Measurements from ENCODE around the gene ADAM15.

DNA sequence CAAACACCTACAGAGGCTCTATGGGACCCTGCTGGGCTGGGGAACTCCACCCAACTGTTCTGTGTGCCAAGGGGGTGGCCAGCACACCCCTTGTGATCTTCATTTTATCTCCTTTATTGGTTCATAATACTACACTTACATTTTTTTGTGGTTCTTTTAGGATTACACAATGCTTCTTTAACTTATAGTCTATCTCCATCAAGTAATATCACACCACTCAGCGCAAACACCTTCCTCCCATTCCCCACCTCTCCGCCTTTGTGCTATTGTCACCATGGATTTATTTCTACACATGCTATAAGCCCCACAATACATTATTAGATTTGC, 43.5 kb downstream of the ADAM15 start:
- TF ChIP-seq, protein P1, sequence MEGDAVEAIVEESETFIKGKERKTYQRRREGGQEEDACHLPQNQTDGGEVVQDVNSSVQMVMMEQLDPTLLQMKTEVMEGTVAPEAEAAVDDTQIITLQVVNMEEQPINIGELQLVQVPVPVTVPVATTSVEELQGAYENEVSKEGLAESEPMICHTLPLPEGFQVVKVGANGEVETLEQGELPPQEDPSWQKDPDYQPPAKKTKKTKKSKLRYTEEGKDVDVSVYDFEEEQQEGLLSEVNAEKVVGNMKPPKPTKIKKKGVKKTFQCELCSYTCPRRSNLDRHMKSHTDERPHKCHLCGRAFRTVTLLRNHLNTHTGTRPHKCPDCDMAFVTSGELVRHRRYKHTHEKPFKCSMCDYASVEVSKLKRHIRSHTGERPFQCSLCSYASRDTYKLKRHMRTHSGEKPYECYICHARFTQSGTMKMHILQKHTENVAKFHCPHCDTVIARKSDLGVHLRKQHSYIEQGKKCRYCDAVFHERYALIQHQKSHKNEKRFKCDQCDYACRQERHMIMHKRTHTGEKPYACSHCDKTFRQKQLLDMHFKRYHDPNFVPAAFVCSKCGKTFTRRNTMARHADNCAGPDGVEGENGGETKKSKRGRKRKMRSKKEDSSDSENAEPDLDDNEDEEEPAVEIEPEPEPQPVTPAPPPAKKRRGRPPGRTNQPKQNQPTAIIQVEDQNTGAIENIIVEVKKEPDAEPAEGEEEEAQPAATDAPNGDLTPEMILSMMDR (IDR thresholded peaks at IDR 0.05; ENCODE audit: insufficient read depth, low read length, poor library complexity, severe bottlenecking) = no peak
- TF ChIP-seq EZH2phosphoT487 (conservative IDR thresholded peaks at IDR 0.05; ENCODE audit: low read length) = no peak
